ENCODE data around the gene TBXAS1. TPM values are rescaled to one million over a fixed set of nuclear protein-coding genes. Genes with fewer than 3 reads are reported as not detected.

The TBXAS1 gene
- total RNA-seq, 2 experiments from 2014 or later, result 0.86 TPM; not detected in 1

DNA sequence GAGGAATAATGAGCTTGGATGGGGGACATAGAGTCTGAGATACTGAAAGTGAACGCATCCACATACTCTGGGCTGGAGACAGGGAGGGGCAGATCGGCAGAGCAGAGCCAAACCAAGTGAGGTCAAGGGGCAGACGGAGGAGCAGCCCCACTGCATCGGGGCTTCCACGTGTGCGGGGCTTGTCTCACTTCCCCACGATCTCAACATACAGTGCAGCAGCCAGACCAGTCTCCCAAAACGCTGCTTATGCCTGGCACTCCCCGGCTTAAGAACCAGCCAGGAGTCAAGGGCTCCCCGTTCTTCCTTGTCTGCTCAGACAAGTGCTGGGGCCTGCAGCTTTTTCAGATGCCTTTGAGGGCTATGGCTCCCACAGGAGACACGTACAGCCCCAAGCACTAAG lies 190.1 kb downstream of the TBXAS1 start:
- H2AFZ ChIP-seq (ENCODE audit: low read length), result no peak overlapping the region
- TF ChIP-seq, protein P1, sequence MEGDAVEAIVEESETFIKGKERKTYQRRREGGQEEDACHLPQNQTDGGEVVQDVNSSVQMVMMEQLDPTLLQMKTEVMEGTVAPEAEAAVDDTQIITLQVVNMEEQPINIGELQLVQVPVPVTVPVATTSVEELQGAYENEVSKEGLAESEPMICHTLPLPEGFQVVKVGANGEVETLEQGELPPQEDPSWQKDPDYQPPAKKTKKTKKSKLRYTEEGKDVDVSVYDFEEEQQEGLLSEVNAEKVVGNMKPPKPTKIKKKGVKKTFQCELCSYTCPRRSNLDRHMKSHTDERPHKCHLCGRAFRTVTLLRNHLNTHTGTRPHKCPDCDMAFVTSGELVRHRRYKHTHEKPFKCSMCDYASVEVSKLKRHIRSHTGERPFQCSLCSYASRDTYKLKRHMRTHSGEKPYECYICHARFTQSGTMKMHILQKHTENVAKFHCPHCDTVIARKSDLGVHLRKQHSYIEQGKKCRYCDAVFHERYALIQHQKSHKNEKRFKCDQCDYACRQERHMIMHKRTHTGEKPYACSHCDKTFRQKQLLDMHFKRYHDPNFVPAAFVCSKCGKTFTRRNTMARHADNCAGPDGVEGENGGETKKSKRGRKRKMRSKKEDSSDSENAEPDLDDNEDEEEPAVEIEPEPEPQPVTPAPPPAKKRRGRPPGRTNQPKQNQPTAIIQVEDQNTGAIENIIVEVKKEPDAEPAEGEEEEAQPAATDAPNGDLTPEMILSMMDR (conservative IDR thresholded peaks at IDR 0.05; ENCODE audit: low read length), result no peak
- TF ChIP-seq EZH2phosphoT487 (IDR thresholded peaks at IDR 0.05; ENCODE audit: borderline replicate concordance, low read depth, low read length), result no peak
- no TSS peak for BruUV-seq (replicated peaks)
- no peak overlapping the region for H3K4me2 ChIP-seq (ENCODE audit: low read length)
- no peaks in the 10 kb centered on the region for H3K9me3 ChIP-seq (ENCODE audit: low read length)
- H4K20me1 ChIP-seq (ENCODE audit: insufficient read depth, low read length), result no peaks in the 10 kb centered on the region
- H3K27ac ChIP-seq (ENCODE audit: low read depth, low read length, poor library complexity, severe bottlenecking), result no peak overlapping the region
- intact Hi-C loops (cut with micrococcal nuclease; ENCODE audit: unreplicated experiment), result no loop called here
- ChIA-PET CTCF (ENCODE audit: unreplicated experiment) (no interaction called here), POLR2A (no interaction called here)
- H3K79me2 ChIP-seq (ENCODE audit: insufficient read depth, low read depth, low read length), result no peaks in the 10 kb centered on the region
- no peaks in the 10 kb centered on the region for H3K4me1 ChIP-seq (ENCODE audit: insufficient read depth, low read length, poor library complexity, severe bottlenecking)
- H3K4me3 ChIP-seq (ENCODE audit: low read depth, low read length, poor library complexity, severe bottlenecking), result no peak overlapping the region
- no peaks in the 10 kb centered on the region for H3K36me3 ChIP-seq (ENCODE audit: insufficient read depth, low read length)
- no peaks in the 10 kb centered on the region for H3K9me2 ChIP-seq (ENCODE audit: insufficient read depth, low read length)
- DNase-seq (ENCODE audit: low spot score), result no peak

- intact Hi-C loops (cut with micrococcal nuclease; ENCODE audit: unreplicated experiment), result no loop called here
- TF ChIP-seq EZH2phosphoT487 (IDR thresholded peaks at IDR 0.05; ENCODE audit: borderline replicate concordance, low read depth, low read length), result no peak
- Histone ChIP-seq H3K36me3 (ENCODE audit: insufficient read depth, low read length) (no peaks in the 10 kb centered on the region), H4K20me1 (ENCODE audit: insufficient read depth, low read length) (no peaks in the 10 kb centered on the region), H3K79me2 (ENCODE audit: insufficient read depth, low read depth, low read length) (no peaks in the 10 kb centered on the region), H3K4me3 (ENCODE audit: low read depth, low read length, poor library complexity, severe bottlenecking) (no peak overlapping the region), H3K9me3 (ENCODE audit: low read length) (no peaks in the 10 kb centered on the region), H3K4me1 (ENCODE audit: insufficient read depth, low read length, poor library complexity, severe bottlenecking) (no peaks in the 10 kb centered on the region), H3K4me2 (ENCODE audit: low read length) (no peak overlapping the region), H3K9me2 (ENCODE audit: insufficient read depth, low read length) (no peaks in the 10 kb centered on the region), H3K27ac (ENCODE audit: low read depth, low read length, poor library complexity, severe bottlenecking) (no peak overlapping the region), H2AFZ (ENCODE audit: low read length) (no peak overlapping the region)
- DNase-seq (ENCODE audit: low spot score), result no peak
- ChIA-PET CTCF (ENCODE audit: unreplicated experiment) (no interaction called here), POLR2A (interaction anchor here (0.7 kb wide), 1 partner anchor 10 kb away, joined by 6 read pairs; no protein-coding TSS in a partner anchor)
- no TSS peak for BruUV-seq (replicated peaks)
These were observed 190.5 kb downstream of the TBXAS1 start for GRCh38 chr7:140019606-140020005.

- Histone ChIP-seq H3K4me2 (ENCODE audit: low read length) (no peak overlapping the region), H3K36me3 (ENCODE audit: insufficient read depth, low read length) (no peaks in the 10 kb centered on the region), H3K9me2 (ENCODE audit: insufficient read depth, low read length) (no peaks in the 10 kb centered on the region), H2AFZ (ENCODE audit: low read length) (no peak overlapping the region), H3K4me3 (ENCODE audit: low read depth, low read length, poor library complexity, severe bottlenecking) (no peak overlapping the region), H3K9me3 (ENCODE audit: low read length) (no peaks in the 10 kb centered on the region), H3K4me1 (ENCODE audit: insufficient read depth, low read length, poor library complexity, severe bottlenecking) (no peaks in the 10 kb centered on the region), H4K20me1 (ENCODE audit: insufficient read depth, low read length) (no peaks in the 10 kb centered on the region), H3K79me2 (ENCODE audit: insufficient read depth, low read depth, low read length) (no peaks in the 10 kb centered on the region), H3K27ac (ENCODE audit: low read depth, low read length, poor library complexity, severe bottlenecking) (no peak overlapping the region)
- CTCF ChIA-PET (ENCODE audit: unreplicated experiment), result no interaction called here
- TF ChIP-seq, protein P1 (conservative IDR thresholded peaks at IDR 0.05; ENCODE audit: low read length), result no peak
- TF ChIP-seq EZH2phosphoT487 (IDR thresholded peaks at IDR 0.05; ENCODE audit: borderline replicate concordance, low read depth, low read length), result no peak
- BruUV-seq (replicated peaks), result no TSS peak
- DNase-seq (ENCODE audit: low spot score), result no peak
- POLR2A ChIA-PET, result interaction anchor here (0.5 kb wide), 1 partner anchor 971 kb away, joined by 3 read pairs; no protein-coding TSS in a partner anchor
- intact Hi-C loops (cut with micrococcal nuclease; ENCODE audit: unreplicated experiment), result no loop called here
These were observed 192.5 kb downstream of the TBXAS1 start for GRCh38 chr7:140021603-140022002.
